Measurements from ENCODE around the gene ALG12. TPM values are rescaled to one million over a fixed set of nuclear protein-coding genes. Genes with fewer than 3 reads are reported as not detected.
A peak's percentile ranks its signal among the peaks of the same experiment; 100 is the strongest.

Gene ALG12
- total RNA-seq, 1 donor from 2014 or later: 26.2 TPM

- Histone ChIP-seq H3K27me3 (ENCODE audit: insufficient read depth, low read length) (no peaks in the 10 kb centered on the region), H3K4me1 (ENCODE audit: insufficient read depth, low read length) (peaks cover 16% of the 10 kb centered on the region), H3K9ac (ENCODE audit: low read length) (peak overlapping the region; percentile 37), H4K20me1 (ENCODE audit: insufficient read depth, low read length) (peaks cover 79% of the 10 kb centered on the region), H3K36me3 (ENCODE audit: insufficient read depth, low read length) (peaks cover 9% of the 10 kb centered on the region), H3K9me3 (ENCODE audit: insufficient read depth, low read depth, low read length) (no peaks in the 10 kb centered on the region), H3K79me2 (ENCODE audit: insufficient read depth, low read length) (peaks cover 95% of the 10 kb centered on the region), H3K27ac (ENCODE audit: low read depth, low read length) (peak overlapping the region; percentile 55), H3K4me2 (ENCODE audit: low read length) (peak overlapping the region; percentile 57), H2AFZ (ENCODE audit: low read depth, low read length) (no peak overlapping the region), H3K4me3 (ENCODE audit: insufficient read depth, low read depth, low read length) (peak overlapping the region; percentile 7)
- H3K4me3 Mint-ChIP-seq (ENCODE audit: unreplicated experiment): no peak overlapping the region
- peaks cover 43% of the 10 kb centered on the region for H3K36me3 Mint-ChIP-seq (ENCODE audit: low read depth, unreplicated experiment)
- no peaks in the 10 kb centered on the region for H3K27me3 Mint-ChIP-seq (ENCODE audit: low read depth, unreplicated experiment)
- FAIRE-seq (no peak), DNase-seq (ENCODE audit: low read depth) (peak; percentile 75)
- peak overlapping the region; percentile 49 for H3K27ac Mint-ChIP-seq (ENCODE audit: unreplicated experiment)
- peaks cover 18% of the 10 kb centered on the region for H3K4me1 Mint-ChIP-seq (ENCODE audit: low read depth, unreplicated experiment)
- no peak for TF ChIP-seq CTCF (IDR thresholded peaks at IDR 0.05; ENCODE audit: insufficient read depth, low read depth, low read length)
- TF ChIP-seq EZH2 (IDR thresholded peaks at IDR 0.05; ENCODE audit: insufficient read depth, low read length): no peak
- H3K9me3 Mint-ChIP-seq (ENCODE audit: unreplicated experiment): peaks cover 4% of the 10 kb centered on the region
Observed at GRCh38 chr22:49882519-49883293, 35.5 kb downstream of the ALG12 start.

GRCh38 chr22:49881856-49882255, 36.4 kb downstream of the ALG12 start:
- FAIRE-seq (no peak), DNase-seq (ENCODE audit: low read depth) (no peak)
- Histone ChIP-seq H3K4me2 (ENCODE audit: low read length) (peak overlapping the region; percentile 57), H3K27me3 (ENCODE audit: insufficient read depth, low read length) (no peaks in the 10 kb centered on the region), H3K36me3 (ENCODE audit: insufficient read depth, low read length) (peaks cover 3% of the 10 kb centered on the region), H3K79me2 (ENCODE audit: insufficient read depth, low read length) (peaks cover 93% of the 10 kb centered on the region), H3K4me3 (ENCODE audit: insufficient read depth, low read depth, low read length) (no peak overlapping the region), H4K20me1 (ENCODE audit: insufficient read depth, low read length) (peaks cover 81% of the 10 kb centered on the region), H3K9ac (ENCODE audit: low read length) (no peak overlapping the region), H3K27ac (ENCODE audit: low read depth, low read length) (no peak overlapping the region), H3K4me1 (ENCODE audit: insufficient read depth, low read length) (peaks cover 16% of the 10 kb centered on the region), H3K9me3 (ENCODE audit: insufficient read depth, low read depth, low read length) (no peaks in the 10 kb centered on the region), H2AFZ (ENCODE audit: low read depth, low read length) (no peak overlapping the region)
- Mint-ChIP-seq H3K9me3 (ENCODE audit: unreplicated experiment) (no peaks in the 10 kb centered on the region), H3K4me3 (ENCODE audit: unreplicated experiment) (no peak overlapping the region), H3K36me3 (ENCODE audit: low read depth, unreplicated experiment) (peaks cover 39% of the 10 kb centered on the region), H3K27ac (ENCODE audit: unreplicated experiment) (no peak overlapping the region), H3K27me3 (ENCODE audit: low read depth, unreplicated experiment) (no peaks in the 10 kb centered on the region), H3K4me1 (ENCODE audit: low read depth, unreplicated experiment) (peaks cover 18% of the 10 kb centered on the region)
- TF ChIP-seq EZH2 (IDR thresholded peaks at IDR 0.05; ENCODE audit: insufficient read depth, low read length) (no peak), CTCF (IDR thresholded peaks at IDR 0.05; ENCODE audit: insufficient read depth, low read depth, low read length) (no peak)

- no peak overlapping the region for H3K9ac ChIP-seq (ENCODE audit: low read length)
- no peaks in the 10 kb centered on the region for H3K36me3 ChIP-seq (ENCODE audit: insufficient read depth, low read length)
- no peak overlapping the region for H3K4me3 ChIP-seq (ENCODE audit: insufficient read depth, low read depth, low read length)
- H3K4me2 ChIP-seq (ENCODE audit: low read length): peak overlapping the region; percentile 65
- FAIRE-seq (no peak), DNase-seq (ENCODE audit: low read depth) (no peak)
- H3K4me1 ChIP-seq (ENCODE audit: insufficient read depth, low read length): peaks cover 16% of the 10 kb centered on the region
- H3K27me3 Mint-ChIP-seq (ENCODE audit: low read depth, unreplicated experiment): no peaks in the 10 kb centered on the region
- no peak overlapping the region for H3K27ac ChIP-seq (ENCODE audit: low read depth, low read length)
- no peaks in the 10 kb centered on the region for H3K9me3 ChIP-seq (ENCODE audit: insufficient read depth, low read depth, low read length)
- no peaks in the 10 kb centered on the region for H3K27me3 ChIP-seq (ENCODE audit: insufficient read depth, low read length)
- H3K4me3 Mint-ChIP-seq (ENCODE audit: unreplicated experiment): peak overlapping the region; percentile 64
- peaks cover 93% of the 10 kb centered on the region for H3K79me2 ChIP-seq (ENCODE audit: insufficient read depth, low read length)
- no peaks in the 10 kb centered on the region for H3K9me3 Mint-ChIP-seq (ENCODE audit: unreplicated experiment)
- H4K20me1 ChIP-seq (ENCODE audit: insufficient read depth, low read length): peaks cover 78% of the 10 kb centered on the region
- H3K27ac Mint-ChIP-seq (ENCODE audit: unreplicated experiment): peak overlapping the region; percentile 58
- H2AFZ ChIP-seq (ENCODE audit: low read depth, low read length): no peak overlapping the region
- peaks cover 18% of the 10 kb centered on the region for H3K4me1 Mint-ChIP-seq (ENCODE audit: low read depth, unreplicated experiment)
- H3K36me3 Mint-ChIP-seq (ENCODE audit: low read depth, unreplicated experiment): peaks cover 32% of the 10 kb centered on the region
- TF ChIP-seq CTCF (IDR thresholded peaks at IDR 0.05; ENCODE audit: insufficient read depth, low read depth, low read length): no peak
Observed at GRCh38 chr22:49880281-49880680, 38.0 kb downstream of the ALG12 start.
